ENCODE results near the gene THYN1. TPM values are rescaled to one million over a fixed set of nuclear protein-coding genes. Genes with fewer than 3 reads are reported as not detected.

The THYN1 gene
- total and polyA plus RNA-seq, 2 of the 13 experiments (the other 11 are each of a cell fraction or from before 2014, with no cell fraction given), result 36.1 to 87.6 TPM

- no peak for TF ChIP-seq SKIL (CRISPR knock-in tag; IDR thresholded peaks at IDR 0.05; ENCODE audit: borderline replicate concordance)
- TF ChIP-seq EEA1 (CRISPR knock-in tag; IDR thresholded peaks at IDR 0.05; ENCODE audit: borderline replicate concordance), result no peak
- no peak for TF ChIP-seq ZMYM3 (CRISPR knock-in tag; IDR thresholded peaks at IDR 0.05)
- no peak for TF ChIP-seq GZF1 (CRISPR knock-in tag; IDR thresholded peaks at IDR 0.05)
- no peak for TF ChIP-seq ZNF460 (CRISPR knock-in tag; IDR thresholded peaks at IDR 0.05; ENCODE audit: borderline replicate concordance)
- no peak for TF ChIP-seq NFATC3 (CRISPR knock-in tag; IDR thresholded peaks at IDR 0.05)
- no peak for TF ChIP-seq ZNF441 (CRISPR knock-in tag; IDR thresholded peaks at IDR 0.05; ENCODE audit: borderline replicate concordance)
- no peak for TF ChIP-seq ZNF33A (CRISPR knock-in tag; IDR thresholded peaks at IDR 0.05; ENCODE audit: borderline replicate concordance)
- no peak for TF ChIP-seq ZNF296 (CRISPR knock-in tag; conservative IDR thresholded peaks at IDR 0.05)
- TF ChIP-seq CCAR2 (optimal IDR thresholded peaks at IDR 0.05; ENCODE audit: low read depth, low read length), result no peak
- no peak for TF ChIP-seq FIP1L1 (IDR thresholded peaks at IDR 0.05; ENCODE audit: borderline replicate concordance, insufficient read depth, low read depth, low read length)
- no peak for TF ChIP-seq MBNL3 (CRISPR knock-in tag; conservative IDR thresholded peaks at IDR 0.05)
- TF ChIP-seq MXD3 (CRISPR knock-in tag; IDR thresholded peaks at IDR 0.05), result peak; percentile 45; the same call in 1 of the 2 replicates
- peak; percentile 78 to 85 for TF ChIP-seq HMGXB4 (CRISPR knock-in tag; IDR thresholded peaks at IDR 0.05; ENCODE audit: borderline replicate concordance in 1 of 2, low read depth in 1 of 2)
- no peak for TF ChIP-seq ZNF318 (CRISPR knock-in tag; IDR thresholded peaks at IDR 0.05)
- TF ChIP-seq SSRP1 (CRISPR knock-in tag; IDR thresholded peaks at IDR 0.05), result no peak
Measured at GRCh38 chr11:134253188-134253993, at the start of gene THYN1, which contains the start of gene ACAD8 (continued).
